ENCODE results near the gene SLAMF9.

GRCh38 chr1:159930216-159930615, 23.8 kb downstream of the SLAMF9 start:
- TF ChIP-seq POLR2A (IDR thresholded peaks at IDR 0.05) (no peak), CTCF (IDR thresholded peaks at IDR 0.05) (no peak)
